ENCODE results near the gene ENDOV.

The ENDOV gene

GRCh38 chr17:80455784-80456183 is 40.8 kb downstream of the ENDOV start:
- DNase-seq (ENCODE audit: extremely low spot score): no peak
- ChIA-PET CTCF (interaction anchor here (1.2 to 2.6 kb wide), 5 partner anchors 14 to 525 kb away, joined by 4 to 12 read pairs (median 5); no protein-coding TSS in a partner anchor), POLR2A (no interaction called here)
- no peak for TF ChIP-seq CTCF (IDR thresholded peaks at IDR 0.05; ENCODE audit: control extremely low read depth, extremely low read depth, low read depth, missing control alignments)

GRCh38 chr17:80456465-80457235 is 41.7 kb downstream of the ENDOV start:
- ChIA-PET CTCF (interaction anchor here (2.6 kb wide), 1 partner anchor 29 kb away, joined by 12 read pairs; no protein-coding TSS in a partner anchor), POLR2A (no interaction called here)
- no peak for DNase-seq (ENCODE audit: extremely low spot score)
- no peak for TF ChIP-seq CTCF (IDR thresholded peaks at IDR 0.05; ENCODE audit: control extremely low read depth, extremely low read depth, low read depth, missing control alignments)

- ChIA-PET POLR2A (no interaction called here), CTCF (no interaction called here)
- no peak for DNase-seq (ENCODE audit: extremely low spot score)
- no peak for TF ChIP-seq CTCF (IDR thresholded peaks at IDR 0.05; ENCODE audit: control extremely low read depth, extremely low read depth, low read depth, missing control alignments)
These were observed 42.4 kb downstream of the ENDOV start for GRCh38 chr17:80457236-80457856.

- no peak for TF ChIP-seq CTCF (IDR thresholded peaks at IDR 0.05; ENCODE audit: control extremely low read depth, extremely low read depth, low read depth, missing control alignments)
These were observed 43.0 kb downstream of the ENDOV start for GRCh38 chr17:80458016-80458415.

GRCh38 chr17:80459234-80459633 is 44.3 kb downstream of the ENDOV start:
- no peak for TF ChIP-seq CTCF (IDR thresholded peaks at IDR 0.05; ENCODE audit: control extremely low read depth, extremely low read depth, low read depth, missing control alignments)
- DNase-seq (ENCODE audit: extremely low spot score): no peak
- CTCF ChIA-PET: no interaction called here
- POLR2A ChIA-PET: no interaction called here

More at GRCh38 chr17:80458016-80458415, 43.0 kb downstream of the ENDOV start:
- CTCF ChIA-PET: no interaction called here
- POLR2A ChIA-PET: no interaction called here
- no peak for DNase-seq (ENCODE audit: extremely low spot score)

GRCh38 chr17:80460429-80460834 is 45.5 kb downstream of the ENDOV start:
- TF ChIP-seq CTCF (IDR thresholded peaks at IDR 0.05; ENCODE audit: control extremely low read depth, extremely low read depth, low read depth, missing control alignments): no peak
- ChIA-PET POLR2A (no interaction called here), CTCF (no interaction called here)
- DNase-seq (ENCODE audit: extremely low spot score): no peak
